GM19324 (cell line): ENCODE measurements around the gene GFPT1.

Experiments used
- ATAC-seq: cut with Tn5 transposase; IDR thresholded peaks from one replicate; pipeline ENCODE4 v1.9.1; 2021; ENCODE audit warnings: mild to moderate bottlenecking, moderate library complexity; ENCODE audit not compliant: unreplicated experiment, low FRiP score

The GFPT1 gene

GRCh38 chr2:69335311-69335710 lies 51.7 kb downstream of the GFPT1 start:
- no peak for ATAC-seq

- no peak for ATAC-seq
These were observed 53.7 kb downstream of the GFPT1 start for GRCh38 chr2:69333352-69333751.

DNA sequence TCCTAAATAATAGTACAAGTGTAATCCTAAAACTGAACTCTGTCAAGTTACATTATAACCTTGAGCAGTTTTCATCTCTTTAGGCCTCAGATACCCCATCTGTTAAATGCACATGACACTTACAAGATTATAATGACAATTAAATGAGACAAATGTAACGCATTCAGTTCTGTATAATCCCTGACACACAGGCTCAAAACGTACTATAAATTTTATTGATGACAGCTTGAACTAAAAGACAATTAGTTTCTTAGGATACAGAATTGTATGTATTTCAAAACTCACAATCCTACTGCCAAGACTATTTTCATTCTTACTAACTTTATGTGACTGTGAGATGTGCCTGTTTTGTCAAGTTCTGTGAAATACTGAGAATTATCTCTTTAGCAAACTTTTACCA lies 56.2 kb downstream of the GFPT1 start:
- no peak for ATAC-seq

- no peak for ATAC-seq
These were observed 64.4 kb downstream of the GFPT1 start for GRCh38 chr2:69322631-69323030.

GRCh38 chr2:69316550-69316949 lies 70.5 kb downstream of the GFPT1 start:
- ATAC-seq: no peak

DNA sequence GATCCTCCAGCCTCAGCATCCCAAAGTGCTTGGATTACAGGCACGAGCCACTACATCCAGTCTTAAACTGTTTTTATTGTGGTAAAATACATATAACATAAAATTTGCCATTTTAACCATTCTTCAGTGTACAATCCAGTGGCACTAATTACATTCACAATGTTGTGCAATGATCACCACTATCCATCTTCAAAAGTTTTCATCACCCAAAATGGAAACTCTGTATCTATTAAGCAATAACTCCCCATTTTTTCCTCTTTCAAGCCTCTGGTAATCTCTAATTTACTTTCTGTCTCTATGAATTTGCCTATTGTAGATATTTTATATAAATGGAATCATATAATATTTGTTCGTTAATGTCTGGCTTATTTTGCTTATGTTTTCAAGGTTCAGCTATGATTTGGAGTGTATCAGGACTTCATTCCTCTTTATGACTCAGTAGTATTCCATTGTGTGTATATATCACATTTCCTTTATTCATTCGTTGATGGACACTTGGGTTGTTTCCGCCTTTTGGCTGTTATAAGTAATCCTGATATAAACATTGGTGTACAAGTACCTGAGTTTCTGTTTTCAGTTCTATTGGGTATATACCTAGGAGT lies 71.8 kb downstream of the GFPT1 start:
- no peak for ATAC-seq

- ATAC-seq: no peak
These were observed 76.0 kb downstream of the GFPT1 start for GRCh38 chr2:69311024-69311416.

DNA sequence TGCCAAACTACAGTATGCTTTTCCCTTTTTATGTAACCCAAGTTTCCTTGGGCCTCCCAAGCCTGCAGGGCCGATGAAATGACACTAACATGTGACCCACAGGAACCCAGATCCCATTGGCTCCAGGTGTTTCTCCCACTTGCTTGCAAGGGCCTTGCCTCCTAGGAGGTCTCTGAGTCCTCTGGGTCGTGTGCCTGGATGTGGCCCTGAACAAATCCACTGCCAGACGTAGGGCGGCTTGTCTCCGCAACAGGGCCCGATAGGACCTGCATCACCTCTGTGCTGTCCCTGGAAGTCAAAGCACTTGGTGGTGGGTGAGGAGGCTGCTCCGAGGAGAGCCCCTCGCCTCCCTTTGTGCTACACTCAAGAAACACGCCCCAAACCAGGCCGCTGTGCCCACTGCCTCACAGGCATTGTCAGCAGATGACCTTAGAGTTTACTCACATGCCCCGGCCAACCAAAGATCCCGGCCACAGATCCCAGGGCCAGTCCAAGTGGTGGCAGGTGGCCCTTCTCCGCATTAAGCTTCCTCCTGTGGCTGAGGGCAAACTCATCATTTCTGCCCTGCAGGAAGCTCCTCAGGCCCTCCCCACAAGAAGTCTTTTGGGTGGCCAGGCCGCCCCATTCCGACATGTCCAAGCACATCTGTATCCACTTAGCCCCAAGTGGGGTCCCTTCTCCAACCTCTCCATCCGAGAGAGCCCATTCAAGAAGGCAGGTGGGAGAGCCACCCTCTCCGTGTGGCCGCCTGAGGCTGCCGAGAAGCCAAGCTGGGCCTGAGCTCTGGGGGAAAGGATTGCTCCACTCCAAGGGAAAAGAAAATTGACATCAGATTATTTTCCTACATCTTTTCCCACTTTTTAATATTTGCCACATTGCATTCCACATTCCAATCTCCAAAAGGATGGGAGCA lies 76.7 kb downstream of the GFPT1 start:
- no peak for ATAC-seq

DNA sequence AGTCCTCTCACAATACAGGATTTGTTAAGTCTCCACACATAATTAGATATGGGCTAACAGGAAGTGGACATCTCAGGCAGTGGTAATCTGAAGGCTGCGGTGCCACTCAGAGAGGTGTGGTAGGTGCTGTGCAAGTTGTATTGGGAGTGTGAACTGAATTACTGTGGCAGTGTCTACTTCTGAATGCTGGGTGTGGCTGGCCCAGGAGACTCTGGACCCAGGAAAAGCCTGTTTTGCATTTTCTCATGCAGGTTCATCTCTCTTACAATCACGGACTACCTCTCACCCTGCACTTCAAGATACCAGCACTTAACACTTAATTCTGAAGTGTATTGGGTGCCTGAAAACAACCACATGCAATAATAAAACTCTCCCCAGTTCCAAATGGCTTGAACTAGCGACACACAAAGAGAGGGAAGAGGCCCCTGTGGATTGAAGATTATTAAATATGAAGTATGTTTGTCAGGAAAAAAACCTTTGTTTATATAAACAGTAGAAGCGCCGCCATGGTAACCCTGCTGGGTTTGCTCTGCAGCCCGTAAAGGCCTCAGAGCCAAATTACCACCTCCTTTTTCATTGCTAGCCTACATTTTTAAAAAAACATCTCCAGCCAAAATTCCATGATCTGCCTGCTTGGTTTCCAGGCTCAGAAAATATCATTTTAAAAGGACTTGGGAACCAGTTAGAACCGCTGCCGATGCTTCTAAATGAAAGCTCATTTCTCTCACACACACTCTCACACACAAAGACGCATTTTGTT lies 77.5 kb downstream of the GFPT1 start:
- ATAC-seq: no peak

DNA sequence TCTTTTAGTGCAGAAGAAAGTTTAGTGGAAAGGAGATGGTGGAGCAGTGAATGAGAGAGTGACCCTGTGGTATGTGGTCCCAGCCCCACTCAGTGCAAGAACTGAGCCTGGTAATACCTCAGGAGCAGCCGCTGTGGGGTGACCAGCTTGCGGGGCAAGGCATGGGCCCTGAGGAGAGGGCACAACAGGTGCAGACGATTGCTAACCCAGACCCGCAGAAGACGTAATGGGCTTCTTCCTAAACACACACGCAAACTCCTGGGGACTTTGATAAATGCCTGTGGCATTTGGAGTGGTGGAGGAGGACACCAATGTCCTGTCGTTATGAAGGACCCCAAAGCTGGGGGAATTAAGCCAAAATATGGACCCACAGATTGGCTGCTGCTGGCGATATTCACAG lies 78.7 kb downstream of the GFPT1 start:
- ATAC-seq: no peak

DNA sequence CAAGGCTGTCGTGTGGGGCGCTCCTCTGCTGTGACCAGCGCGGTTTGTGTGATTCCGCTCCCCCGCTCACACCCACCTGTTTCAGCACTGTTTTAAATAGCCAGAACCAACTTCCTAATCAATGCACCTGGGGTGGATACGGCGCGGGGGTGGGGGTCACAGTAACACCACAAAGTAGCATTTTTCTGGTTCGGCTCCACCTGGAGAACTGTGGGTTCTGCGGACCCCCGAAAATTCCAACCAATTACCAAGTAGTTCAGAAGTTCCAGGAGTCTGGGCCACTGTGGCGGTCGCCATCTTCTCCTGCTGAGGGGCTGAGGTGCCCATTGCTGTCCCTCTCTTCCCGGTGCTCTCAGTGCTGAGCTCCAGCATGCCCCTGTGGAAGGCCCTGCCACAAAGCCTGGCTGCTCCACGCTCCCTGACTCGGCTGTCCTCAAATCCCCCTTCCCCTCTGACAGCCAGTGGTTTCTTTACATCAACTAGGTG lies 79.4 kb downstream of the GFPT1 start:
- ATAC-seq: no peak

DNA sequence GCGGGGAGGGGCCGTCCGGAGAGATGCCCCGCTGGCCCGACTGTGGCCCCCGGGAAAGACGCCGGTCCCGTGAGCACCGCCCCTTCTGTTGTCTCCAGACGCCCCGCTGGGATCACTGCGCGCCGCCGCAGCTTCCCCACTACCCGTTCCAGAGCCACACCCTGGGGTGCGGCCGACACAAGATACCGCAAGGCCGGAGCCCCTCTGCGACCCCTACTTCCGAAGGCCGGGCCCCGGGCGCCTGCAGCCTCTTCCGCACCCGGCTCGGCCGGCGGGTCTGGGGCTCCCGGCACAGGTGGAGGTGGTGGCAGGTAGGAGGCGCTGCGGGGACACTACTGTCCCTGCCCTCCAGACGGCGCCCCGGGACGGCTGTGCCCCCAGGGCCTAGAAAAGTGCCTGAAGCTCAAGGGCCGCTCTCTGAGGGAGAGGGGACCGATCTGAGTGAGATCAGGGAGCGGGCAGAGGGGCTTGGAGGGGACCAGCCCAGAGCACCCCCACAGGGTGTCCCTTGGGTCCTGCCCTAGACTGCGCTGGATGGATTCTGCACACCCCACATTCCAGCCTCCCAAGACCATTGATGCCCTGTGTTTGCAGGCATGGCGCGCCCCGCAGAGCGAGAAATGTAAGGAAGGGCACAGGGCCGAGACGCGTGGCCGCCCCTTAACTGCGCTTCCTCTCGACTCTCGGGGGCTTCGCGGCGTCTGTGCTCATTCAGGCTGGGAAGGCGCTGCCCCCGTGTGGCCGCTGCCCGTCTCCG lies 80.0 kb downstream of the GFPT1 start:
- peak; percentile 84 for ATAC-seq

- ATAC-seq: no peak
These were observed 80.6 kb downstream of the GFPT1 start for GRCh38 chr2:69306393-69306821.

- no peak for ATAC-seq
These were observed 81.2 kb downstream of the GFPT1 start for GRCh38 chr2:69305712-69306392.

DNA sequence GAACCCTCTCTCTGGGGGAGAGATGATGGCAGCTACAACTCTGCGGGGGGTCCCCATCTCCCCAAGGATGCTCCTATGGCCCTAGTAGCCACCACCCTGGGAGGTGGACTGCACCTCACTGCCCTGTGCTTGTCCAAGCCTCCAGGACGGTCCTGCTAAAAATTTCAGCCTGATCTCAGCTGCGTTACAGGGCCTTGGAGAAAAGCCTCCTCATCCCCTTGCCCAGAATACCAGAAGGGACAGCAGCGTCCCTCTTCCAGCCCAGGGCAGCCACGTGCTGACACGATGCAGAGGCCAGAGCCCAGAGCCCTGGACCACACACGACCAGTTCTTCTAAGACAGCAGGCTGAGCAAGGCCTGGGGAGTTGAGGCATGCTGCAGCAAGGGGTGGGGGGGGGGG lies 81.9 kb downstream of the GFPT1 start:
- ATAC-seq: no peak

GRCh38 chr2:69304656-69305055 lies 82.4 kb downstream of the GFPT1 start:
- ATAC-seq: no peak

DNA sequence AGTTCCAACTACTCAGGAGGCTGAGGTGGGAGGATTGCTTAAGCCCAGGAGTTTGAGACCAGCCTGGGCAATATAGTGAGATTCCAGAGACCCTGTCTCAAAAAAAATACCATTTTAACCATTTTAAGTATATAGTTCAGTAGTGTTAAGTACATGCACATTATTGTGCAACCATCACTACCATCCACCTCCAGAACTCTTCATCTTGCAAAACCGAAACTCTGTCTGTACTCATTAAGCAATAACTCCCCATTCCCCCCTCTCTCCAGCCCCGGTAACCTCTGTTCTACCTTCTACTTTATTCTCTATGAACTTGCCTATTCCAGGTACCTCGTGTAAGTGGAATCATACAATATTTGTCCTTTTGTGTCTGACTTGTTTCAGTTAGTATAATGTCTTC lies 86.4 kb downstream of the GFPT1 start:
- ATAC-seq: no peak

DNA sequence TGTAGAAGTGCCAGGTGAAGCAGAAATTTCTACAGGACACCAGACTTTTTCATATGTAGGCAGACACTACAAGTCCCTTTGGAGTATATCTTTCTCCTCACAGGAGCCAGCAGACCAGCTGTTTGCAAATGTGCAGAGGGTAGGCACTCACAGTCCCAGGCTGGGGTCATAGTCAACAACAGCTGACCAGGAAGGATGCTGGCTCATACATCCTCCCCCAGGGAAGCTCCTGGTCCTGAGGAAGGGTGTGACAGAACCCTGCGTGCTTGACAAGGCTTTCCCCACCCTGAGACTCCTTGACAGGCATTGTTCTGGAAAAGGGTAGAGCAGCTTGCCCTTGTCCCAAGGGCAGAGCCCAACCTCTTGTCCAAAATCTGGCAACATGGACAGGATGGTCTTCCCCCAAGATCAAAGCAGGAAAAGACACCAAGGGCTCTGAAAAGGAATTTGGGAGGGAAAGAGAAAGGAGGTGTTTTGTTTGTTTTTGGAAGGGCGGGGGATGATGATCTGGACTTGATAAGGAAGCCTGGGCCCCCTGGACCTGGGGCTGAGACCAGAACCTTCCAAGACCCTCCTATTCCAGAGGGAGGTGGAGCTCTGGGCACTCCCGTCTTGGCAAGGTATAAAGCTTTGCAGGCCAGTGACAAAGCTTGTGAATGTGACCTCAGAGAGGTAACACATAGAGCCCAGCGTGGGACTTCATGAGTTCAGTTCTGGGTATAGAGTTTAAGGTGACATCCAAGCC lies 87.1 kb downstream of the GFPT1 start:
- ATAC-seq: no peak

DNA sequence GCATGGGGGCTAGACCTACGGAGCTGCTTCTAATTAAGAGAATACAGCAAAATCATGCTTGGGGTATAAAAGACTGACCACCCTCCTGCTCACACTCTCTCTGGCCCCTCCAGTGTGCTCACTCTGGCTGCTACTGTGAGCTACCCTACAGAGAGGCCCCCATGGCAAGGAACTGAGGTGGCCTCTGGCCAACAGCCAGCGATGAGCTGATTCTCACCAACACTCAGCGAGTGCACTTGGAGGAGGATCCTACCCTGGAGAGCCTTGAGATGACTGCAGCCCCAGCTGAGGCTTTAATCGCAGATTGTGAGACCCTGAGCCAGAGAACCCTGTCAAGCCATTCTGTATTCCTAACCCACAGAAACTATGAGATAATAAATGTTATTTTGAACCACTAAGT lies 88.2 kb downstream of the GFPT1 start:
- ATAC-seq: no peak
